Neuronal stem cell (in vitro differentiated cells): ENCODE data around the gene SLC9A1.

Experiments
- DNase-seq: peaks from one replicate; pipeline ENCODE4 v3.0.0-alpha.2; 2013; ENCODE audit warnings: low spot score
- H2AFZ ChIP-seq: one replicate; pipeline ENCODE4 v1.6.1; 2013; ENCODE audit warnings: mild to moderate bottlenecking, low read length, inconsistent platforms
- H2AK5ac ChIP-seq: 2 replicates; pipeline ENCODE4 v1.6.1; 2013; ENCODE audit warnings: low read depth, mild to moderate bottlenecking, inconsistent platforms, low read length, moderate library complexity, mixed read lengths
- H2BK120ac ChIP-seq: 2 replicates; pipeline ENCODE4 v1.6.1; 2013; ENCODE audit warnings: low read depth, mild to moderate bottlenecking, inconsistent platforms, low read length, moderate library complexity, mixed read lengths
- H2BK12ac ChIP-seq: one replicate; pipeline ENCODE4 v1.6.1; 2013; ENCODE audit warnings: low read length, inconsistent platforms
- H2BK15ac ChIP-seq: 2 replicates; pipeline ENCODE4 v1.6.1; 2013; ENCODE audit warnings: mild to moderate bottlenecking, low read length, inconsistent platforms, mixed read lengths
- H2BK5ac ChIP-seq: one replicate; pipeline ENCODE4 v1.6.1; 2013; ENCODE audit warnings: inconsistent platforms, mild to moderate bottlenecking, low read length, moderate library complexity
- H3K14ac ChIP-seq: one replicate; pipeline ENCODE4 v1.6.1; 2013; ENCODE audit warnings: low read length, inconsistent platforms
- H3K18ac ChIP-seq: 2 replicates; pipeline ENCODE4 v1.6.1; 2013; ENCODE audit warnings: low read length, inconsistent platforms
- H3K23ac ChIP-seq: 2 replicates; pipeline ENCODE4 v1.6.1; 2013; ENCODE audit warnings: low read depth, mild to moderate bottlenecking, mixed read lengths, low read length, inconsistent platforms; ENCODE audit not compliant: poor library complexity
- H3K27ac ChIP-seq: replicated peaks from 3 replicates; pipeline ENCODE4 v1.5.1; 2013; ENCODE audit warnings: low read length, inconsistent platforms
- H3K27me3 ChIP-seq, 3 experiments: 2 replicates each; pipeline ENCODE4 v1.6.1; 2013; ENCODE audit warnings: low read length in 3 of 3, mild to moderate bottlenecking in 2 of 3, inconsistent platforms in 1 of 3, low read depth in 1 of 3, mixed read lengths in 1 of 3, moderate library complexity in 1 of 3; ENCODE audit not compliant: control insufficient read depth in 3 of 3, insufficient read depth in 3 of 3
- H3K36me3 ChIP-seq, 2 donors: replicated peaks in 1 of 2; 2 replicates each; pipeline ENCODE4 v1.6.1; 2013; ENCODE audit warnings: low read length in 2 of 2; ENCODE audit not compliant: control insufficient read depth in 2 of 2, insufficient read depth in 2 of 2
- H3K4ac ChIP-seq: 2 replicates; pipeline ENCODE4 v1.6.1; 2013; ENCODE audit warnings: inconsistent platforms, mild to moderate bottlenecking, low read length, moderate library complexity
- H3K4me1 ChIP-seq, 2 donors: 1 replicate in 1 of 2; 2 replicates in 1 of 2; pipeline ENCODE4 v1.6.1; 2013; ENCODE audit warnings: low read length in 2 of 2, low read depth in 1 of 2; ENCODE audit not compliant: control insufficient read depth in 2 of 2, insufficient read depth in 1 of 2
- H3K4me2 ChIP-seq: one replicate; pipeline ENCODE4 v1.6.1; 2013; ENCODE audit warnings: mild to moderate bottlenecking, low read length, inconsistent platforms; ENCODE audit not compliant: insufficient read depth, poor library complexity, severe bottlenecking
- H3K4me3 ChIP-seq, 2 donors: 2 replicates each; pipeline ENCODE4 v1.5.1; 2013; ENCODE audit warnings: low read length in 2 of 2, mild to moderate bottlenecking in 2 of 2, inconsistent platforms in 1 of 2, moderate library complexity in 1 of 2
- H3K79me1 ChIP-seq: one replicate; pipeline ENCODE4 v1.6.1; 2013; ENCODE audit warnings: low read depth, mild to moderate bottlenecking, inconsistent platforms, low read length, moderate library complexity
- H3K9ac ChIP-seq: one replicate; pipeline ENCODE4 v1.6.1; 2013; ENCODE audit warnings: mild to moderate bottlenecking, low read depth, low read length, inconsistent platforms; ENCODE audit not compliant: poor library complexity
- H3K9me3 ChIP-seq, 2 donors: replicated peaks in 1 of 2; 2 replicates each; pipeline versions ENCODE3 to v1.6.1; 2013; ENCODE audit warnings: low read length in 2 of 2, mild to moderate bottlenecking in 2 of 2, inconsistent platforms in 1 of 2, low read depth in 1 of 2, mixed read lengths in 1 of 2, moderate library complexity in 1 of 2; ENCODE audit not compliant: control insufficient read depth in 2 of 2, insufficient read depth in 1 of 2
- H4K8ac ChIP-seq: one replicate; pipeline ENCODE4 v1.6.1; 2013; ENCODE audit warnings: low read depth, mild to moderate bottlenecking, inconsistent platforms, low read length, moderate library complexity
- H4K91ac ChIP-seq: one replicate; pipeline ENCODE4 v1.6.1; 2013; ENCODE audit warnings: low read length, low read depth, mild to moderate bottlenecking, inconsistent platforms; ENCODE audit not compliant: poor library complexity
- WGBS, 2 donors: extraction: QIAGEN DNeasy Blood & Tissue Kit; methylation state at CpG; one replicate each; pipeline ENCODE4 v1.1.7; 2013; ENCODE audit warnings: missing lambda C conversion rate in 2 of 2, mixed read lengths in 1 of 2; ENCODE audit not compliant: insufficient read length in 2 of 2, insufficient replicate concordance in 1 of 2; ENCODE audit errors: extremely low coverage in 2 of 2; 5-methylcytosine and 5-hydroxymethylcytosine counted together

Gene SLC9A1

DNA sequence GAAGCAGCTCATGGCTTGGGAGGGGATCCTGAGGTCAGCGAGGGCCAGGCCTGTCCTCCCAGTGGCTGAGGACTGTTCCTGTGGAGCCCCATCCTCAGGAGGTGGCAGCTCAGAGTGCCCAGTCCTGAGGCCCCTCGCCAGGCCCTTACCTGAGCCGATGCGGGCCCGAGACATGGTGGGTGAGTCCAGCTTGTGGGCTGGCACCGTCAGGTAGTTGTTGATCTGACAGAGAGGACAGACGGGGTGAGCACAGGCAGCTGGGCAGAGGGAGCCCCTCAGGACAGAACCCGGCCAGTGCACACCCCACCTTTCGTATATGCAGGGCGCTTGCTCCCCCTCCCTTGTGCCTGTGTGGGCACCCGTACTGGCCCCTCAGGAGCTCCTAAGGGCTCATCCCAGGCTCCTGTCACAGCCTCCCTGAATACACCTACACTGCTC lies 53.9 kb downstream of the SLC9A1 start:
- H3K9me3 ChIP-seq: no peaks in the 10 kb centered on the region
- H3K79me1 ChIP-seq: peaks cover 1% of the 10 kb centered on the region
- DNase-seq: no peak
- no peaks in the 10 kb centered on the region for H3K27me3 ChIP-seq
- no peak overlapping the region for H3K4me2 ChIP-seq
- H3K4me3 ChIP-seq: no peak overlapping the region
- H2AK5ac ChIP-seq: peak overlapping the region; percentile 95
- no peak overlapping the region for H2AFZ ChIP-seq
- H3K27ac ChIP-seq: no peak overlapping the region
- H2BK12ac ChIP-seq: peak overlapping the region; percentile 82
- H4K91ac ChIP-seq: peak overlapping the region; percentile 43
- peak overlapping the region; percentile 84 for H2BK5ac ChIP-seq
- H4K8ac ChIP-seq: no peak overlapping the region
- no peak overlapping the region for H3K9ac ChIP-seq
- H3K23ac ChIP-seq: peak overlapping the region; percentile 66
- no peak overlapping the region for H3K4ac ChIP-seq
- peak overlapping the region; percentile 49 for H2BK120ac ChIP-seq
- H2BK15ac ChIP-seq: peak overlapping the region; percentile 100
- no CpG with 5 or more reads among the region's 11 CpGs for WGBS, 2 donors
- H3K18ac ChIP-seq: peak overlapping the region; percentile 94
- no peak overlapping the region for H3K14ac ChIP-seq
- peaks cover 0 to 13% of the 10 kb centered on the region in 2 donors for H3K36me3 ChIP-seq
- peaks cover 20 to 27% of the 10 kb centered on the region in 2 donors for H3K4me1 ChIP-seq

- Histone ChIP-seq H2AK5ac (peak overlapping the region; percentile 95), H3K36me3 (peaks cover 0 to 9% of the 10 kb centered on the region in 2 donors), H3K27ac (peak overlapping the region; percentile 76), H3K18ac (peak overlapping the region; percentile 94), H4K91ac (peak overlapping the region; percentile 93), H3K4me1 (peaks cover 20 to 24% of the 10 kb centered on the region in 2 donors), H3K9ac (peak overlapping the region; percentile 67), H3K23ac (peak overlapping the region; percentile 77), H2BK120ac (peak overlapping the region; percentile 82), H2AFZ (no peak overlapping the region), H2BK12ac (peak overlapping the region; percentile 82), H3K4me2 (no peak overlapping the region), H4K8ac (peak overlapping the region; percentile 26), H2BK5ac (peak overlapping the region; percentile 84), H3K27me3 (no peaks in the 10 kb centered on the region), H3K9me3 (no peaks in the 10 kb centered on the region), H2BK15ac (peak overlapping the region; percentile 100), H3K14ac (no peak overlapping the region), H3K79me1 (no peaks in the 10 kb centered on the region), H3K4ac (peak overlapping the region; percentile 97), H3K4me3 (no peak overlapping the region)
- WGBS, 2 donors: no CpG with 5 or more reads among the region's 33 CpGs
- DNase-seq: no peak
These were observed 54.4 kb downstream of the SLC9A1 start for GRCh38 chr1:27100335-27101053.

DNA sequence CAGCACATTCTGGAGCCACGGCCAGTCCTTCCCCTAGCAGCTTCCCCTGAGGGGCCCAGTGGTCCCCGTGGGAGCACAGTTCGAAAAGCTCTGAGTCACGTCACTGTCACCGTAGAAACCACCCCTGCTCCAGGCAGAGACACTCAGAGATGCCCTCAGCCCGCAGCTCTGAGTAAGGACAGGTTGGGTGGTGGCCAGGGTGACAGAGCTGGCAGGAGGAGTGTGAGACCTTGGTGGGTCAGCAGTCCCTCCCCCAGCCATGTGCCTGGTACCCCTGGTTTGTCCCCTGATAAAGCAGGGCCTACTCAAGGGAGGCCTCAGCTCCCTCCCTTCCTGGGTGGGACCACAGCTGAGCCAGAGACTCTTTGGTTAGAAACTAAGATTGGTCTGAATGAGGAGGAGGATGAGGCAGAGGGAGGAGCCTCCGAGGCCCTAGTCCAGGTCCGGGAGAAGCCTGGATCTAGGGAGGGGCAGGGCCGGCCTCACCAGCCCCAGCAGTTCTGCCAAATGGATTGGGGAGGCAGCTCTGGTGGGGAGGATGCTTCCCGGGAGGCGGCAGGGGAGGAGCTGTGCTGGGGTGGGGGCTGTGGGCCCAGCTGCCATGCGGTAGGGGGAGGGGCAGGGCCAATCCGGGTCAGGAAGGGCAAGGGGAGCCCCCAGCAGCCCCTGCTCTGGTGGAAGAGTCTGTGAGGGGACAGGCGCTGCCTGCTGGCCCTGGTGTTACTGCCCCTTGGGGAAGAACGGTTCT lies 55.2 kb downstream of the SLC9A1 start:
- no peaks in the 10 kb centered on the region for H3K79me1 ChIP-seq
- peak overlapping the region; percentile 82 for H2BK120ac ChIP-seq
- H3K4me1 ChIP-seq: peaks cover 20 to 24% of the 10 kb centered on the region in 2 donors
- H2BK5ac ChIP-seq: peak overlapping the region; percentile 84
- H3K27ac ChIP-seq: peak overlapping the region; percentile 76
- no peaks in the 10 kb centered on the region for H3K27me3 ChIP-seq
- peak overlapping the region; percentile 100 for H2BK15ac ChIP-seq
- peak overlapping the region; percentile 93 for H4K91ac ChIP-seq
- peaks cover 0 to 4% of the 10 kb centered on the region in 2 donors for H3K36me3 ChIP-seq
- H3K4ac ChIP-seq: peak overlapping the region; percentile 97
- H2BK12ac ChIP-seq: no peak overlapping the region
- WGBS, 2 donors: no CpG with 5 or more reads among the region's 15 CpGs
- peak overlapping the region; percentile 12 for H3K4me2 ChIP-seq
- peak overlapping the region; percentile 86 for H4K8ac ChIP-seq
- peak overlapping the region; percentile 94 for H3K18ac ChIP-seq
- peak overlapping the region; percentile 72 for H3K9ac ChIP-seq
- H2AK5ac ChIP-seq: peak overlapping the region; percentile 95
- H2AFZ ChIP-seq: peak overlapping the region; percentile 50
- no peaks in the 10 kb centered on the region for H3K9me3 ChIP-seq
- DNase-seq: no peak
- peak overlapping the region; percentile 77 for H3K23ac ChIP-seq
- no peak overlapping the region for H3K4me3 ChIP-seq
- H3K14ac ChIP-seq: no peak overlapping the region

GRCh38 chr1:27099135-27099586 lies 55.8 kb downstream of the SLC9A1 start:
- H3K23ac ChIP-seq: no peak overlapping the region
- H3K14ac ChIP-seq: no peak overlapping the region
- H3K9ac ChIP-seq: no peak overlapping the region
- peak overlapping the region; percentile 11 for H3K18ac ChIP-seq
- peak overlapping the region; percentile 95 for H2AK5ac ChIP-seq
- H3K4me2 ChIP-seq: peak overlapping the region; percentile 12
- H3K4me1 ChIP-seq: peaks cover 20 to 24% of the 10 kb centered on the region in 2 donors
- no CpG with 5 or more reads among the region's 4 CpGs for WGBS, 2 donors
- peak overlapping the region; percentile 82 for H2BK120ac ChIP-seq
- no peak for DNase-seq
- no peak overlapping the region for H2BK15ac ChIP-seq
- no peak overlapping the region for H4K8ac ChIP-seq
- H4K91ac ChIP-seq: no peak overlapping the region
- no peak overlapping the region for H2BK12ac ChIP-seq
- H3K4me3 ChIP-seq: no peak overlapping the region
- no peaks in the 10 kb centered on the region for H3K9me3 ChIP-seq
- no peaks in the 10 kb centered on the region for H3K27me3 ChIP-seq
- H2AFZ ChIP-seq: peak overlapping the region; percentile 50
- no peaks in the 10 kb centered on the region for H3K79me1 ChIP-seq
- peak overlapping the region; percentile 76 for H3K27ac ChIP-seq
- peak overlapping the region; percentile 0 for H2BK5ac ChIP-seq
- H3K4ac ChIP-seq: no peak overlapping the region
- H3K36me3 ChIP-seq: no peaks in the 10 kb centered on the region
